ENCODE measurements around the gene HID1. TPM values are rescaled to one million over a fixed set of nuclear protein-coding genes. Genes with fewer than 3 reads are reported as not detected.
"Not testable (repeated sequence)": the region's sequence is repeated elsewhere in the genome, so short reads cannot be mapped to it uniquely, and the experiment has no call there.

HID1 gene
- total and polyA plus RNA-seq, 9 of the 15 experiments (the other 6 are each of a cell fraction or from before 2014, with no cell fraction given), result 0.14 to 2.1 (median 0.54) TPM; not detected in 2

GRCh38 chr17:74969501-74969900 is 3.1 kb downstream of the HID1 start:
- H3K27ac ChIP-seq (ENCODE audit: extremely low read depth, low read depth, low read length); FAIRE-seq; H3K4me2 ChIP-seq (ENCODE audit: insufficient read depth, low read length); intact Hi-C loops (cut with micrococcal nuclease); H4K20me1 ChIP-seq (replicated peaks; ENCODE audit: control insufficient read depth, insufficient read depth, low read length); DNase-seq (ENCODE audit: extremely low read depth in 1 of 4, low spot score in 3 of 4); H3K9me3 ChIP-seq (replicated peaks; ENCODE audit: control insufficient read depth, insufficient read depth, low read depth, low read length); H3K9ac ChIP-seq (ENCODE audit: insufficient read depth in 1 of 2, low read depth in 2 of 2, low read length in 2 of 2); BruUV-seq (replicated peaks); H3K4me3 ChIP-seq; H2AFZ ChIP-seq (ENCODE audit: low read depth, low read length); H3K36me3 ChIP-seq (ENCODE audit: control insufficient read depth, insufficient read depth, low read length); in situ Hi-C loops (cut with MboI); CTCF ChIA-PET (ENCODE audit: low intra/inter-chr PET ratio); ATAC-seq; H3K9me1 ChIP-seq (ENCODE audit: control insufficient read depth, insufficient read depth, low read length); H3K79me2 ChIP-seq (ENCODE audit: control insufficient read depth, insufficient read depth, low read length); H3K27me3 ChIP-seq (ENCODE audit: control insufficient read depth in 2 of 2, insufficient read depth in 2 of 2, low read length in 2 of 2): not testable (repeated sequence)
- 79% methylated on average over 2 of the region's 5 CpGs for WGBS (ENCODE audit: insufficient coverage, low coverage, missing lambda C conversion rate)
- POLR2A ChIA-PET, result interaction anchor here (0.7 to 0.9 kb wide), 2 partner anchors 8 to 200 kb away, joined by 3 read pairs; no protein-coding TSS in a partner anchor
- peak; percentile 56; the same call in 1 of the 2 replicates for TF ChIP-seq ZNF121 (CRISPR knock-in tag; conservative IDR thresholded peaks at IDR 0.05)
- H3K4me1 ChIP-seq (replicated peaks in 1 of 2; ENCODE audit: control insufficient read depth in 2 of 2, insufficient read depth in 2 of 2, low read length in 2 of 2), result peaks cover 3 to 23% of the 10 kb centered on the region in 2 experiments; a peak in 3 of 5 replicates

DNA sequence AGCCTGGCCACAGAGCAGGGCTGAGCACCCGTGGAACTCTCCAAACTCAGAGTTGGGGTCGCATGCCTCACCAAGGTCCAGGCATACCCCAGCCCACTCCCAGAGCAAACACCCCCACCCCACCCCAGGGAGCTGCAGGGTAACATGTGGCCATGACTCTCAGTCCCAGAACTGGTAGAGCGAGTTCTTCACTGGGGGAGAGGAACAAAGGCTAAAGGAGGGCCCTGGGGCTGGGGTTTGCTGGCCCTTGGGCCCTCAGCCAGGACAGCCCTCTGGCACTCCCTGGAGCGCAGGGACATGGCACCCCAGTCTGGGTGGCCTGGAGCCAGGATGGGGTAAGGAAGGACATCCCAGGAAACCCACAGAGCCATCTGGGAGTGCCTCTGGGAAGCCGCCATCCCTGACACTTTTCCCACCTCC is 4.2 kb downstream of the HID1 start:
- H3K9me1 ChIP-seq (ENCODE audit: control insufficient read depth, insufficient read depth, low read length), result no peaks in the 10 kb centered on the region
- no peaks in the 10 kb centered on the region for H3K79me2 ChIP-seq (ENCODE audit: control insufficient read depth, insufficient read depth, low read length)
- in situ Hi-C loops (cut with MboI) (no loop called here), intact Hi-C loops (cut with micrococcal nuclease) (no loop called here)
- no TSS peak for BruUV-seq (replicated peaks)
- no peak overlapping the region for H3K4me3 ChIP-seq
- peak overlapping the region in 1 of 2 experiments; percentile 60; a peak in 1 of 4 replicates for H3K9ac ChIP-seq (ENCODE audit: insufficient read depth in 1 of 2, low read depth in 2 of 2, low read length in 2 of 2)
- H3K4me1 ChIP-seq (replicated peaks in 1 of 2; ENCODE audit: control insufficient read depth in 2 of 2, insufficient read depth in 2 of 2, low read length in 2 of 2), result peaks cover 3 to 28% of the 10 kb centered on the region in 2 experiments; a peak in 3 of 5 replicates
- H3K4me2 ChIP-seq (ENCODE audit: insufficient read depth, low read length), result no peak overlapping the region
- H4K20me1 ChIP-seq (replicated peaks; ENCODE audit: control insufficient read depth, insufficient read depth, low read length), result 0 out of 2 replicates have a peak, but pooled peaks cover 4% of the 10 kb centered on the region
- 67% methylated on average over 5 of the region's 5 CpGs for WGBS (ENCODE audit: insufficient coverage, low coverage, missing lambda C conversion rate)
- ATAC-seq (no peak), DNase-seq (ENCODE audit: extremely low read depth in 1 of 4, low spot score in 3 of 4) (no peak), FAIRE-seq (no peak)
- H3K27me3 ChIP-seq (ENCODE audit: control insufficient read depth in 2 of 2, insufficient read depth in 2 of 2, low read length in 2 of 2), result 0 out of 5 replicates have a peak, but pooled peaks cover 0 to 4% of the 10 kb centered on the region in 2 experiments
- ChIA-PET POLR2A (no interaction called here), CTCF (ENCODE audit: low intra/inter-chr PET ratio) (no interaction called here)
- H3K36me3 ChIP-seq (ENCODE audit: control insufficient read depth, insufficient read depth, low read length), result no peaks in the 10 kb centered on the region
- no peaks in the 10 kb centered on the region for H3K9me3 ChIP-seq (replicated peaks; ENCODE audit: control insufficient read depth, insufficient read depth, low read depth, low read length)
- no peak overlapping the region for H3K27ac ChIP-seq (ENCODE audit: extremely low read depth, low read depth, low read length)
- H2AFZ ChIP-seq (ENCODE audit: low read depth, low read length), result no peak overlapping the region
- TF ChIP-seq PHTF2 (CRISPR knock-in tag; IDR thresholded peaks at IDR 0.05) (no peak), ZEB2 (IDR thresholded peaks at IDR 0.05) (no peak), ARNT (IDR thresholded peaks at IDR 0.05) (no peak), PRMT5 (CRISPR knock-in tag; IDR thresholded peaks at IDR 0.05) (no peak)
